NOMO-1 treated with dmso at 0.1 percent for 144 hours (cell line): ENCODE measurements around the gene EFTUD2.

ENCODE experiments used
- DNase-seq: peaks from one replicate; lab custom pipeline; 2025; ENCODE audit not compliant: unreplicated experiment; lab: John Stamatoyannopoulos, UW

EFTUD2 gene

DNA sequence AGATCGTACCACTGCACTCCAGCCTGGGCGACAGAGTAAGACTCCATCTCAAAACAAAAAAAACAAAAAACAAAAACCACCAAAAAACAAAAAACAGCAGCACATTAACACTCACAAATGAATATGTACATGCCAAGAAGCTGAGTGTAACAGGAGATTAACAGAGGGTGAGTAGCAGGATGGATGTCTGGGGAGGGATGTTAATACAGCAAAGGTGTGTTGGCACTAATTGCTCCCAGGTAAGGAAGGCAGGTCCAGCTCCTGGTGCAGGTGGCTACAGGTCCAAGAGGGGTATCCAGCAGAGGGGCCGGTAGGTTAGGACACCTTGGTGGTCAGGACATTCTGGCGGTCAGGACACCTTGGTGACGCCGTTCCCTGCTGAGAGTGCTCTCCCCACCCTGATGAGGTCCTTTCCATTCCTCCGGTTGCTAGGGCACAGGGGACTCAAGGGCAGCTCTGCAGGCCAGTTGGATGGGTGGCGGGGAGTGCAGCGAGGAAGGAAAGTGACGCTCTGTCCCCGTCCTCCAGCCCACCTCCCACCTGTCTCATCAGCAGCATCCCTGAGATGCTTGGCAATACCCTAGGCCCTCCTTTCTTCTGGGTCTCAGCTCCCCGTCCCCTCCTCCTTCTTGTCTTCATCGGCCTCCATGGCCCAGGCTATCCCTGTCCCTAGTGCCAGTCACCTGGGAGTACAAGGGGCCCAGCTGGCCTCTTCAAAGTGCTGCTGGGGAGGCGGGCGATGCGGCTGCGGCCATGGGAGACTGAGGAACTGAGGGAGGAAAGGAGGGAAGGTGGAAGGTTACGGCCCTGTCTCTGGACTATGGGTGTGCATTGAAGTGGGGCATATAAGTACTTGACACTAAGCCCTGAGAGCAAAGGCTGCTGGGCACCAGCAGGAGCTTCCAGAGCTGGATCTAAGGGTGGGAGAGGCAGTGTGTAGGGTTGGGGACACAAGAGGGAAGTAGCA, 26.8 kb upstream of the EFTUD2 start:
- DNase-seq = no peak

DNA sequence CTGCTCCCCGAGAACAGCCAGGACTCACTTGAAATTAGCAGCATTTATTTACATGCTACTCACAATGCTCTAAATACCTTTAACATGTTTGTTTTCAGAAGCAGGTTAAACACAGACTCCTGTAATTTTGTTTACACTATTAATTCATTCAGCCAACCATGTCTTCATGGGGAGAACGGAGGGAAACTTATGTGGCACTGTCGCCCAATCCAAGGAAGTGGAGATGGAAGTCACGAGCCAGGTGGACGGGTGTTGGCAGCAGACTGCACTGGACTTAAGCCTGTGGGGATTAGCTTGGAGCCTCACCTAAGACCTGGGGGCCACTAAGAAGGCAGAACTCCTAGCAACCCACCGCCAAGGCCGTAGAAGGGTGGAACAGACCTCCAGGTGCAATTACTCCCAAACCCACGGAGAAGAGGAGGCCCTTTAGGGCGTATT, 24.9 kb upstream of the EFTUD2 start:
- DNase-seq = no peak

DNA sequence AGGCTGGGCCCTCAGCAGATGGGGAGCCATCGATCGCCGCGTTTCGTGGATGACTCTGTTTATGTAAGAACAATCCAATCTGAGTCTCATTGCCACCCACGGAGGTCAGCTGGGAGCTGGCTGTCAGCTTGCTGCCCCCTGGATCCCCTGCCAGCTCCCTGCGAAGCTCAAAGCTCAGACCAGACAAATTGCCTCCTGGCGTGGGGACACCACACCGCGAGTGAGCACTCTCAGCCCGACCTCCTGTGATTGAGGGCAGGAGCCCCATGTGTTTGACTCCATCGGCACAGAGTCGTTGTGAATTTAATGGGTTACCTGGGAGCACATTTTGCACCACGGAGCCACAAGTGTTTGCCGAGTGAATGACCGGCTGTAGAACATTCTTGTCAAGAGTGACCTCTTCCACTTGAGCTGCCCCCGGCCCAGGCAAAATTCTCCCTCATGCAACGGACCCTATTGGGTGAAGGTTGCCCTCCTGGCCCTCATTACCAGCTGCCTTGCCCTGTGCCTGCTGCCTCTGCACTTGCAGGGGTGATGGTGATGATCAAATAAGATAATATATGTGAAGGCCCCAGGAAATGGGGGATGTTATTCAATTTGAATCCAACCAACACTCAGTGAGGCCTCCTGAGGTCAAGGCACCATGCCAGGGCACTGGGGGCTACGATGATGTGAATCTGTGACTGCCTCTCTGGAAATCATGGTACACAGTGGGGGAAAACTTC, 23.7 kb upstream of the EFTUD2 start:
- no peak for DNase-seq

DNA sequence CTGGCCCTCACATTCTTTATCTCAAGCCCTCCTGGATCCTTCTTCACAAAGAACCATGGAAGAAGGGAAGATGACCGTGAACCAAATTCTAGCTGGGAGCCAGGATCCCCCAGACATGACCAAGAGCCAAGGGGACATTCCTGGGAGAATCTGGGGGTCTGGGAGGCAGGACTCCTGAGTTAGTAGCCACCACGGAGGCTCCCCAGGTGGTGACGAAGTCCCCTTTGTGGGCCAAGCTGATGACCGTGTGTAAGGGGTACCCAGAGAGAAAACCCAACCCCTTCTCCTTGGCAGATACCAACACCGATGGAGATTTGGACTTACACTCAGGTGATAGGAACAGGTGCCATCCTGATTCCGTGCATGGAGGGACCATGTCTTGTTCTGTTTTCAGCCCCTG, 22.9 kb upstream of the EFTUD2 start:
- no peak for DNase-seq

DNA sequence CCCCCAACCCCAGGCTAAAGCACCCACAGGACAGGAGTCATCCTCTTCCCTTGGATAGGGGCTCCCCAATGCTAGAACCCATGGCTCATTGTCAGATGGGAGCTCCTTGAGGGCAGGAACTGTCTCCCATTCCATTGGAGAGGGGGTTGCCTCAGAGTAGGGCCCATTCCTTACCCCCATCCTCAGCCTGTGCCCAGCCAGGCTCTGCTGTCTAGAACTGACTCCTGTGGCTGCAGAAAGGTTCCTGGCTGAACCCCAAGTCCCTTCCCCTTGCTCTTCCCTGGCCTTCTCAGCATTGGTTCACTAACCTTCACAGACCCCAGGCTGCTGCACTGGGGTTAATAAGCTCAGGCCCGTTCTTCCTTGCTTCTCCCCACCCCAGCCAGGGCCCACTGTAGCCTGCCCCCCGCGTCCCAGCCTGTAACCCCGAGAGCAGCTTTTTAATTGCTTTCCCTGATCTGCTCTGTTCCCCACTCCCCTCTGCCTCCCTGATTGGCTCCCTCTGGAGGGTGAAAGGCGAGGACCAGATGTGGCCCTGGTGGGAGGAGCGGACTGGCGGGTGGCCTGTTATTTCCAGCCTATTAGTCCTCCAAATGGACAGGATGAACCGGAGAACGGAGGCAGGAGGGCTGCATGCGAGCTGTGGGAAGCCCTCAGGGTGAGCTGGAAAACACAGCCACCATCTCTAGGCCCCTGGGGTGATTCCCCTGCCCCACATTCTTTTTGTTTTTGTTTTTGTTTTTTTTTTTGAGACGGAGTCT, 22.1 kb upstream of the EFTUD2 start:
- DNase-seq = no peak

DNA sequence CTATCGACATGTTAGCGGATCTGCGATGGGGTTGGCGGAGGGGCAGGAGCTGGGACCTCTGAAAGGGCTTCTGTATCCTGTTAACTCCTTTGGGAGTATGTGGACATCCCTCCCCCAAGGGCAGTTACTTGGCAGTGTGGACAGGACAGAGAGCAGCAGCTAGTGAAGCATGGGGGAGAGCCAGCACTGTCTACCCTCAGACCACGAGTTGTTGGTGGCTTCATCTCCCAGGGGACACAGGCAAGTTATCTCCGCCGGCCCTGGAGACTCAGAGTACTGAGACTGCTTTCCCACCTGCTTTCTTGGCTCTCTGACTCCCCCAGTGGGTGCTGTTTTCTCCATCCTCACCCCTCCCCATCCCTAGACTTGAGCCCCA, 21.3 kb upstream of the EFTUD2 start:
- DNase-seq = no peak

DNA sequence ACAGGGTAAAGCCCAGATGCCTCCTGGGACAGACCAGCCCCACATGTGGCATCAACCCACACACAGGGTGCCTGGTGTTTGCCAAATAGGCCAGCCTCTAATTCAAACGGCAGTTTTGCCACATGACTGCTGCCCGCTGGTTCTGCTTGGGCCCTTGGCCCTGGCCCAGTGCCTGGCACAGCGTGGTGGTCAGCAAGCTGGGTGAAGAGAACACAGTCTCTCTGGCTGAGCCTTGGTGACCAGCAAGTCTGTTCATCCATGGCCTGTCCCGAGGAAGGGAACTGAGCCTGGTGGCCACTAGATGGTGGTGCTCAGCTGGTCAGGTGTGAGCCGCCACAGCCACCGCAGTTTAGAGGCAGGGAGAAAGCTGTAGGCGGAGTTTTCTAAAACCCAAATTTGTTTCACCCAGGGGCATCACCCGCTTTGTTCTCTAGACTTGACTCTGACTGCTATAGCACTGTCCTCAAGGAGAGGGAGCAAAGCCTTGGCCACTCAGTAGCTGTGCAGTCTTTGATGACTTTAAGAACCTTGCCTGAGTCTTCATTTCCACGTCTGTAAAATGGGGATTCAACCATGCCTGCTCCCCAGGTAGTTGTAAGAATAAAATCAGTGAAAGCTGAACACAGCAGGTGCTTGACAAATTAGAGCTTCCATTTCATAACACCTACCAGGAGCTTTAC, 20.8 kb upstream of the EFTUD2 start:
- peak; percentile 25 for DNase-seq

DNA sequence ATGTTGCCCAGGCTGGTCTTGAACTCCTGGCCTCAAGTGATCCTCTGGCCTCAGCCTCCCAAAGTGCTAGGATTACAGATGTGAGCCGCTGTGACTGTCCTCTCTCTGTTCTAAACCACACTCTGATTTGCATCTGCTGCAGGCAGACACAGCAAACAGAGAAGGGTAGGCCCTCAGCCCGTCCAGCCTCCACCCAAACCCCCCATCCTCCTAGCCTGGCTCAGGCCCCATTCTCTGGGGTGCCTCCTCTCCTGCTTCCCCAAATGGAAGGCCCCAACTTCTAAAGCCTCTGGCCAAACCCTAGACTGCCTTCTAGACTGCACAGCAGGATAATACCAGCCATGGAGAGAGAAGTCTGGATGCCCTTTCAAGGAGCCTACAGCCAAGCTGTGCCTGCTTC, 20.2 kb upstream of the EFTUD2 start:
- DNase-seq = no peak

DNA sequence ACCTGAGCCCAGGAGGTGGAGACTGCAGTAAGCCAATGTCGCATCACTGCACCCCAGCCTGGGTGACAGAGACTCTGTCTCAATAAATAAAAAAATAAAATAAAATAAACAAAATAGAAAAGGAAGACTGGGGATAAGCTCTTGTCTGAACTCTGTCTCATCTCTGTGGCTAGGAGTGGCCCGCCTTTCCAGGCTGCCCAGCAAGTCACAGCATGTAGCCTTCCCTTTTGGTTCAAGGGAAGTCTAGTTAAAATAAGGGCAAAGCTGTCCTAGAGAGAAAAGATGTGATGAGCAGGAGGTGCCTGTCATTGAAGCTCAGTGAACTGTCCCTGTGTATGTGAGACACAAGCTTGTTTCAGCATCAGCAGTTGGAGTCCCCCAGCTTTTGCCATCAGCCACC, 18.8 kb upstream of the EFTUD2 start:
- DNase-seq = no peak

DNA sequence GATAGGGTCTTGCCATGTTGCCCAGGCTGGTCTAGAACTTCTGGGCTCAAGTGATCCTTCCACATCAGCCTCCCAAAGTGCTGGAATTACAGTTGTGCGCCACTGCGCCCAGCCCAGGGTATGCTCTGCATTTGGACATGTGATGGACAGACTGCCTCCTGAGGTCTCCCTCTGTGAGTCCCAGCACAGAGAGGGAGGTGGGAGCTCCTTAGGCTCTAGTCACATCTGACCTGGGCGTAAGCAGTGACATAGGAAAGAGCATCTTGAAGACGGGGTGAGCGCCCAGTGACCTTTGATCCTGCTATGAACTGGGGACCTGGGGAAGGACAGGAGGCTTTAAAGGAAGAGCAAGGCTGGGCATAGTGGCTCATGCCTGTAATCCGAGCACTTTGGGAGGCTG, 18.2 kb upstream of the EFTUD2 start:
- no peak for DNase-seq

DNA sequence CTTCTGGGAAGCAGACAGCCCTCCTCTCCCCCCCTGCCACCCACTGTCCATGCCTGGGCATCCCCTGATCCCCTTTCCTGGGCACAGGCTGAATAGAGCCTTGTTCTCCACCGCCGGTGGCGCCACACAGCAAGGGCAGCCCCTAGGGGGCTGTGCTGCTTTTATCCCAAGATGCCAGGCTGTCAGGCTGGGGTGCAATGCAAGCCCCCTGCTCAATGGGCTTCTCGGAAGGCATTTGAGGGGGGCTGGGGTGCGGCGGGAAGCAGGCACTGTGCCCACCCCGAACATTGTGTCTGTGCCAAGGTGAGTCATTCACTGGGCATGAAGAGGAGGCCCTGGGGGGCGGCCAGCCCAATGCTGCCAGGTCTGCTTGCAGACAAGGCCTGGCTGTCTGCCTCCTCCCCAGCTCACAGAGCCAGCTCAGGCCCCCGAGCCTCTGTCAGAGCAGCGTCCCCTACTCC, 17.6 kb upstream of the EFTUD2 start:
- DNase-seq = no peak

DNA sequence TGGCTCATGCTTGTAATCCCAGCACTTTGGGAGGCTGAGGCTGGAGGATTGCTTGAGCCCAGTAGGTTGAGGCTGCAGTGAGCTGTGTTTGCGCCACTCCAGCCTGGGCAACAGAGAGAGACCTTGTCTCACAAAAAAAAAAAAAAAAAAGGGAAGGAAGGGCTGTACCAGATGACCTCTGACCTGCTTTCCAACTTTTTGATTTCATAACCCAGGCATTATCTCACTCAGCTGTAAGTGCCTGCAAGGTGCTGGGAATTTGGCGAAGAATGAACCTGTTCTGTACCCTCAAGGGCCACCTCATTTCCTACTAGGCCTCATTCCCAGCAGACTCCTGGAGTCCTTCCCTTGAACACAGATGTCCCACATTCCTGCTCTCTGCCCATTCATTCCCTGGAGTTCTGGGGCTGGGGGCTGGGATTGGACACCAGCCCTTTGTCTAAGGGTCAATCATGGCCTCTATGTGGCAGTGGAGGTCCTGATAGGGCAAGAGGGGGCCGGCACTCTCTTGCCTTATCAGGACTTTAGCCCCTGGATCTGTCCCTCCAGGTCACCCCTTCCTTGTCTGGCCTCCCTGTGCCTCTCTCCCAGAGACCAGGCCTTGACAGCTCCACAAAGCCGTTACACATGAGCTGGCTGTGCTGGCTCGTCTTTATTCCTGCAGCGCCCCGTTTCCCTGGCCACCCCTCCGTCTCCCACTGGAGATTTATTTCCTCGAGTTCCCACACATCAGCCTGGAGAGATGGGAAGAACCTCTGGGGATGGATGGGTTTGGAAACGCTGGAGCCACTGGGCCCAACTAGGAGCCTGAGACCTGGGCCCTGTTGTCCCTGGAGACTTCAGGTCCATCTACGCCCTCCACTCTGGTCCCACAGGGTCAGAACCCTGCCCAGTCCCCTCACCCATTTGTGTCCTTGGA, 16.9 kb upstream of the EFTUD2 start:
- DNase-seq = no peak

DNA sequence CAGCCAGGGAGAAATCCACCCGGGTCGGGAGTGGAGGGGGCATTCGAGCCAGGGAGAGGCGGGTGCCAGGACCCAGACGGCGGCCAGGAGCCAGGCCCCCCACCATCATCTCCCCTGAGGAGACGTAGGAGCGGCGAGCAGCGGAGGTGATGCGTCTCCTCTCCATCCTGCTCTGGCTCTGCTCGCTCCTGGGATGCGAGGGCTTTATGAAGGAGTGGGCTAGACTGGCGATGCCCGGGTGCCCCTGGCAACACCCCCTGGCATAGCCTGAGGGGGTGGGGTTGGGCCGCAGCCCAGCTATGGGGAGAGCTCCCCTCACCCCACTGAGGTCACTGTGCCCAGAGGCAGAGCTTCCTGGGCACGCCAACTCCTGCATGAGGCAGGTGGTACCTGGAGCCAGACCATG, 16.1 kb upstream of the EFTUD2 start, which contains the start of gene GFAP:
GFAP (minus strand) TSS at position 180 of the 406 bp plus-strand sequence; CDS start at position 166, 14 bp downstream.
- DNase-seq = no peak

DNA sequence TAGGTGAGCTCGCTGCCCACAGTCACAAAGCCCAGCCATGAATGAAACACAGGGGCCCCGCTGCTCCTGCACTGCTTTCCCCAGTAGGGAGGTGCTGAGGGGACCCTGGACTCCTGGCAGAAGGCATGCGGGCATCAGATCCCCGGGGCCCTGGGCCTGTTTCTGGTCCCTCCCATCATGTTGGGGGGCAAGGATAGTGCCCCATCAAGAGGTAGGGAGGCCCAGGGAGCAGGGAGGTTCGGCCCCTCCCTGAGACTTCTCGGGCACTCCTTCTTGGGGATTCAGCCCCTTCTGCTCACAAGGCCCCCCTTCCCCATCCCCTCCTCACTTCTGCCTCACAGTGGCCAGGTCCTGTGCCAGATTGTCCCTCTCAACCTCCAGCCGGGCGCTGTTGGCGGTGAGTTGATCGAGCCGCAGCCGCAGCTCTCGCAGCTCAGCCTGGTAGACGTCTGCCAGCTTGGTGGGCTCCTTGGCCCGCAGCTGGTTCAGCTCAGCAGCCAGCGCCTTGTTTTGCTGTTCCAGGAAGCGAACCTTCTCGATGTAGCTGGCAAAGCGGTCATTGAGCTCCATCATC, 15.5 kb upstream of the EFTUD2 start:
- no peak for DNase-seq

DNA sequence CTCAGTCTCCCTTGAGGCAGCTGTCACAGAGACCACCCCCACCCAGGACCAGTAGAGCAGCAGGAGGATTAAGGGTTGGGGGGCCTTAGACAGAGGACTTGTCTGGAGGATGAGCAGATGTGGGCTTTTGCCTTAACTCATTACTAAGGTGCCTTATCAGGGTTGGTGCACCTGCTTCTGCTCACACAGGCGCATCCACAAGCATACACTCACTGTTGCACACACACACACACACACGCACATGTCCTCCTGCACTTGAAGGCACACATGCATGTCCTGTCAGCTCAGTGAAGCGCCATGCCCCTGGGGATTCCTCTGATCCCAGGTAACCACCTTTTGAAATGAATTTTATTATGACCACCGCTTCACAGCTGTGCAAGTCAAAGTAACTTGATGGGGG, 14.9 kb upstream of the EFTUD2 start:
- DNase-seq = no peak

DNA sequence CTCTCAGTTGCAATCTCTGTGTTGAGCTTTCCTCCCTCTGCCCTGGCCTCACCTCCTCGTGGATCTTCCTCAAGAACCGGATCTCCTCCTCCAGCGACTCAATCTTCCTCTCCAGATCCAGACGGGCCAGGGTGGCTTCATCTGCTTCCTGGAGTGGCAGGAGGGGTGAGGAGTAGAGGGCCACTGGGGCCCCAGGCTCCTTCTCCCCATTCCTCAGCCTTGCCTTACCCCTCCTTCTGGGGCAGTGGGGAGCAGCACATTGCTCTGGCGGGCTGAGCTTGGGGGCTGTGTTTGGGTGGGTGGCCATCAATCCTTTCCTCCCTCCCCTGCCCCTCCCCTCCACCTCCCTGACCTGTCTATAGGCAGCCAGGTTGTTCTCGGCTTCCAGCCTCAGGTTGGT, 14.4 kb upstream of the EFTUD2 start:
- DNase-seq = no peak

DNA sequence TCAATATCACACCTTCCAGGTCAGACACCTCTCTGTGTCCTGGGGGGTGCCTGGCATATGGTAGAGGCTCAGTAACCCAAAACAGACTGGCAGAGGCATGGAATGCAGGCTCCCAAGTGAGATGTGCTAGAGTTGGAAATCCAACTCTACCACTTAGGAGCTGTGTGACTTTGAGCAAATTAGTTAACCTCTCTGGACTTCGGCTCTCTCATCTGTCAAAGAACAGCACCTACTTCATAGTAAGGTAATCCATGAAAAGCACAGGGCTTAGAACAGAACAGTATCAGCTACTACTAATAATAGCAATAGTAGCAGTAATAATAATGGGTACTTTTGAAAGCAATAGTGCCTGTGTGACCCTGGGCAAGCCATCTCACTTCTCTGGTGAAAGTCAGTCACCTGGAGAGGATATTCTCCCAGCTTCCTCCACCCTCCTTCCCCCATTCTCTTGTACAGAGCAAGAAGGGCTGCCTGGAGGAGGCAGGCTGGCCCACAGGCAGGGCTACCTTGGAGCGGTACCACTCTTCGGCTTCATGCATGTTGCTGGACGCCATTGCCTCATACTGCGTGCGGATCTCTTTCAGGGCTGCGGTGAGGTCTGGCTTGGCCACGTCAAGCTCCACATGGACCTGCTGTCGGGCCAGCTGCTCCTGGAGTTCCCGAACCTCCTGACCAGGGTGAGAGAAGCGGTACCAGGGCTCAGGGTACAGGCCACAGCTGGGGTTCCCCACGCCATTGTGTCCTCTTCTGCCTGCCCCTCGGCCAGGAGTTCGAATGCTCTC, 13.7 kb upstream of the EFTUD2 start:
- DNase-seq = no peak

DNA sequence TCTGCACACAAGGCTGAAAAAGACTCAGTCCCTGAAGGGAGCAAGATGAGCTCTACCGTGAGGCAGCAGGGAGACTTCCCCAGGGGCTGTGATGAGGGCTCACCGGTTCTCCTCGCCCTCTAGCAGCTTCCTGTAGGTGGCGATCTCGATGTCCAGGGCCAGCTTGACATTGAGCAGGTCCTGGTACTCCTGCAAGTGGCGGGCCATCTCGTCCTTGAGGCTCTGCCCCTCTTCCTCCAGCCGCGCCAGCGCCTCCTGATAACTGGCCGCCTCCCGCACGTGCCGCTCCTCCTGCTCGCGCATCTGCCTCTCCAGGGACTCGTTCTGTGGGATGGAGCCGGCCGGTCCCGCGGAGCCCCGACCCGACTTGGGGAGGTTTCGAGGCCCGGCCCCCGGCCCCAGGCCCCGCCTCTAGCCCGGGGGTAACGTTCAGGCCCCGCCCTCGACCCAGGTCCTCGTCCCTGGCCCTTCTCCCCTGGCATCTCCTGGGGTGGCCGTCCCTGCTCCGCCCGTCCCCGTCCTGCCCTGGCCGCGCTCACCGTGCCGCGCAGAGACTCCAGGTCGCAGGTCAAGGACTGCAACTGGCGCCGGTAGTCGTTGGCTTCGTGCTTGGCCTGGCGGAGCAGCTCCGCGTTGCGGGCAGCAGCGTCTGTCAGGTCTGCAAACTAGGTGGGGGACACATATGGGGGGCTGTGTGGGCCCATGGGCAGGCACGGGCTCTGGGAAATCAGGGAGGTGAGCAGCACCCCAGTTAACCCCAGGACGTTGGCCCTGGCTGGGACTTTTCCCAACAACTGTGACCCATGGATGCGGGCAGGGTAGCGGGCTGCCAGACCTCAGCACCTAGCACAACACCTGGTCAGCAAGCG, 12.1 kb upstream of the EFTUD2 start:
- no peak for DNase-seq
